Suprapubic skin (tissue), 4 donors: ENCODE measurements around the gene LRBA. TPM values are rescaled to one million over a fixed set of nuclear protein-coding genes. Genes with fewer than 3 reads are reported as not detected.
"Not testable (repeated sequence)": the region's sequence is repeated elsewhere in the genome, so short reads cannot be mapped to it uniquely, and the experiment has no call there.

ENCODE experiments used
- DNase-seq, 2 donors: peaks; one replicate each; pipeline ENCODE4 v3.0.0-alpha.2; 2019; ENCODE audit warnings: low spot score in 2 of 2
- H3K27ac ChIP-seq: fragments of 200-600 bp; sonication (generic); one replicate; pipeline ENCODE4 v1.5.1; 2019
- H3K27me3 ChIP-seq: fragments of 200-600 bp; sonication (generic); one replicate; pipeline ENCODE4 v1.5.1; 2019
- H3K36me3 ChIP-seq: fragments of 200-600 bp; sonication (generic); one replicate; pipeline ENCODE4 v1.5.1; 2019
- H3K4me1 ChIP-seq: fragments of 200-600 bp; sonication (generic); one replicate; pipeline ENCODE4 v1.5.1; 2019
- H3K4me3 ChIP-seq: fragments of 200-600 bp; sonication (generic); one replicate; pipeline ENCODE4 v1.5.1; 2019; ENCODE audit warnings: mild to moderate bottlenecking
- H3K9me3 ChIP-seq: fragments of 200-600 bp; sonication (generic); one replicate; pipeline ENCODE4 v1.5.1; 2019
- EP300 ChIP-seq: sonication (generic); formaldehyde crosslinking; IDR thresholded peaks from one replicate; pipeline ENCODE4 v1.6.1; 2017; ENCODE audit warnings: antibody characterized with exemption
- POLR2A ChIP-seq, 2 donors: fragments of 450-650 bp; IDR thresholded peaks; one replicate each; pipeline ENCODE4 v1.6.1; 2017; ENCODE audit warnings: antibody characterized with exemption in 2 of 2, mild to moderate bottlenecking in 2 of 2, moderate library complexity in 2 of 2
- POLR2AphosphoS5 ChIP-seq, 3 donors: sonication (generic); formaldehyde crosslinking; IDR thresholded peaks; one replicate each; pipeline ENCODE4 v1.6.1; 2017; ENCODE audit warnings: antibody characterized with exemption in 3 of 3
- WGBS: methylation state at CpG from one replicate; pipeline ENCODE4 v1.1.5; 2018; 5-methylcytosine and 5-hydroxymethylcytosine counted together
- total RNA-seq, 4 donors: library from RNA; depleted of rRNA; stranded (reverse); fragments of >200 nt; gene quantifications; one replicate each; pipeline ENCODE4 v1.1.0, GENCODE V29; 2016
- TF ChIP-seq, protein P1 (sequence below), 2 donors: fragments of 200-600 bp in 1 of 2; fragments of 450-650 bp in 1 of 2; sonication (generic) in 1 of 2; IDR thresholded peaks; one replicate each; pipeline ENCODE4 v1.5.1; 2016 to 2019; ENCODE audit warnings: antibody characterized with exemption in 2 of 2, mild to moderate bottlenecking in 1 of 2, moderate library complexity in 1 of 2

Gene LRBA
- total RNA-seq, 4 donors from 2014 or later, result 64.6 to 128 (median 81.0) TPM

DNA sequence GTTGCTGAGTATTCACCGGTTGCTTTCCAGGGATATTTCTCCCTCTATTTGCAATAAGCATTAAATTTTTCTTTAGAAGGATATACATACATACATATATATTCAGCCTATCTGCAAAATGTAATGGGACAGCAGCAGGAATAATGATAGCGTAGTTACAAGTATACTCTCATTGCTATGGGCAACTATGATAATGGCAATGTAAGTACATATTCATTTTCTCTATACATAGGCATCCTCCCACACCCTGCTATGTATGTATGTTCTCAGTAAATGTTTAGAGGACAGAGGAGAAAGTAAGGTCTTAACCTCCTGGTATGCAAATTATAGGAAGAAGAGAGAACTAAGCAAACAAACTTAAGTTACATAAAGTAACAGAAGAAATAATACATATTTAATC lies 452.8 kb downstream of the LRBA start:
- H3K4me3 ChIP-seq, result no peak overlapping the region
- H3K27me3 ChIP-seq, result no peaks in the 10 kb centered on the region
- H3K27ac ChIP-seq, result no peak overlapping the region
- H3K9me3 ChIP-seq, result no peaks in the 10 kb centered on the region
- H3K36me3 ChIP-seq, result no peaks in the 10 kb centered on the region
- no peaks in the 10 kb centered on the region for H3K4me1 ChIP-seq
- TF ChIP-seq POLR2AphosphoS5 (IDR thresholded peaks at IDR 0.05), result no peak
- no peak for TF ChIP-seq POLR2A (IDR thresholded peaks at IDR 0.05)
- no peak for TF ChIP-seq EP300
- TF ChIP-seq, protein P1, sequence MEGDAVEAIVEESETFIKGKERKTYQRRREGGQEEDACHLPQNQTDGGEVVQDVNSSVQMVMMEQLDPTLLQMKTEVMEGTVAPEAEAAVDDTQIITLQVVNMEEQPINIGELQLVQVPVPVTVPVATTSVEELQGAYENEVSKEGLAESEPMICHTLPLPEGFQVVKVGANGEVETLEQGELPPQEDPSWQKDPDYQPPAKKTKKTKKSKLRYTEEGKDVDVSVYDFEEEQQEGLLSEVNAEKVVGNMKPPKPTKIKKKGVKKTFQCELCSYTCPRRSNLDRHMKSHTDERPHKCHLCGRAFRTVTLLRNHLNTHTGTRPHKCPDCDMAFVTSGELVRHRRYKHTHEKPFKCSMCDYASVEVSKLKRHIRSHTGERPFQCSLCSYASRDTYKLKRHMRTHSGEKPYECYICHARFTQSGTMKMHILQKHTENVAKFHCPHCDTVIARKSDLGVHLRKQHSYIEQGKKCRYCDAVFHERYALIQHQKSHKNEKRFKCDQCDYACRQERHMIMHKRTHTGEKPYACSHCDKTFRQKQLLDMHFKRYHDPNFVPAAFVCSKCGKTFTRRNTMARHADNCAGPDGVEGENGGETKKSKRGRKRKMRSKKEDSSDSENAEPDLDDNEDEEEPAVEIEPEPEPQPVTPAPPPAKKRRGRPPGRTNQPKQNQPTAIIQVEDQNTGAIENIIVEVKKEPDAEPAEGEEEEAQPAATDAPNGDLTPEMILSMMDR (IDR thresholded peaks at IDR 0.05), result no peak
- 94% methylated on average over 2 of the region's 2 CpGs for WGBS
- no peak for DNase-seq

DNA sequence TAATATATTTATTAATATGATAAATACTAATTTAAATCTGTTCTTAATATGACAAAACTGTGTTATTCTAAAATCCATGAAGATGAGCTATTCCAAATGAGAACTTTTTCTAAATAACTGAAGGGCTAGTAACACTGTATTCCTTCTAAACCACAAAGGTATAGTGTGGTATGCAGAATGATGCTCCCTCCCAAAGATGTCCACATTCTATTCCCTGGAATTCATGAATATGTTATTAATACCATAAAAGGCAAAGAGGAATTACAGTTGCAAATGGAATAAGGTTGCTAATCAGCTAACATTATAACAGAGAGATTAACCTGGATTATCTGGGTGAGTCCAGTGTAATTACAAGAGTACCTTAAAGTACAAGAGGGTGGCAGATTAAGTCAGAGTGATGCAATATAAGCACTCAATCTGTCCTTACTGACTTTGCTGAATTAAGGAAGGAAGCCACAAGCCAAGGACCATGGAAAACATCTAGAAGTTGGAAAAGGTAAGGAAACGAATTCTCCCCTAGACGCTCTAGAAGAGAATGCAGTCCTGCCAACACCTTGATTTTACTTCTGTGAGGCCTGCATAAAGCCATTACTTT lies 453.8 kb downstream of the LRBA start:
- H3K27ac ChIP-seq, result no peak overlapping the region
- H3K4me1 ChIP-seq, result no peaks in the 10 kb centered on the region
- no peaks in the 10 kb centered on the region for H3K27me3 ChIP-seq
- 90% methylated on average over 2 of the region's 2 CpGs for WGBS
- no peaks in the 10 kb centered on the region for H3K36me3 ChIP-seq
- TF ChIP-seq, protein P1 (IDR thresholded peaks at IDR 0.05), result no peak
- no peak for TF ChIP-seq POLR2AphosphoS5 (IDR thresholded peaks at IDR 0.05)
- no peak overlapping the region for H3K4me3 ChIP-seq
- DNase-seq, result no peak
- no peaks in the 10 kb centered on the region for H3K9me3 ChIP-seq

DNA sequence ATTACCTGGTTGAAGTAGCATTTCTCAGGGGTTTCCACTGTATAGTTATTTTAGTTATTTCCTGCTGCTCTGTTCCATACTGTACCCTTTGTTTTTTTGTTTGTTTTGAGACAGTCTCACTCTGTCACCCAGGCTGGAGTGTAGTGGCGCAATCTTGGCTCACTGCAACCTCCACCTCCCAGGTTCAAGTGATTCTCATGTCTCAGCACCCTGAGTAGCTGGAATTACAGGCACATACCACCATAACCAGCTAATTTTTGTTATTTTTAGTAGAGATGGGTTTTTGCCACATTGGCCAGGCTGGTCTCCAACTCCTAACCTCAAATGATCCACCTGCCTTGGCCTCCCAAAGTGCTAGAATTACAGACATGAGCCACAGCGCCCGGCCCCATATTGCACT lies 457.3 kb downstream of the LRBA start:
- not testable (repeated sequence) for H3K27me3 ChIP-seq, H3K4me3 ChIP-seq, H3K27ac ChIP-seq, DNase-seq, H3K9me3 ChIP-seq, H3K36me3 ChIP-seq, H3K4me1 ChIP-seq
- 91% methylated on average over 3 of the region's 3 CpGs for WGBS

DNA sequence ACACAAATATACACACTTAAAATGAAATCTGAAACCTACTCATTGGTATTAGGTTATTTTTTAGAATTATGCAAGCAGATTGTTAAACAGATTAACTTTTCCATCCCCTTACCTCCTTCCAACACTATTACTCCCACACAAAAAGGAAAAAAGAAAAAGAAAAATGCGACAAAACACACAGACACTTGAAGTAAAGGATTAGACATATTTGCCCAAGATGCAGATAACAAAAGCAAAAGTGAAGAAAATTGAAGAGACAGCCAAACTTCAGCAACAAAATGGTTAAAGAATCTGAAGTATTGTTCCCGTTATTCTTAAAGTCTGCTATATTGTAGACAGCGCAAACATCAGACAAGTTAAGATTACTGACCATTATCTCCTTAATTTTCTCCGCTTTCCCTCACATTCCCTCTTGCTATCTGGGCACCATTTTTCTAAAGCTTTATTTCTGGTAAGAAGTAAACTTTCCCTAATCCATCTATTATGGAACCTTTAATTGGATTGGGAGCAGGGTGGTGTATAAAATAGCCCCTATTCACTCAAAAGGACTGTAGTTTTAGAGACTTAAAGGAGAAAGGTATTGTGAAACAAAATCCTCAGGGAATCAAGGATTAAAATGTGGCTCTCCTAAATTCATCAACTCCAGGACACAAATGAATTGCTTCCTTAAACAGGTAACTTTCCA lies 467.8 kb downstream of the LRBA start:
- Histone ChIP-seq H3K4me3 (no peak overlapping the region), H3K36me3 (no peaks in the 10 kb centered on the region), H3K27ac (no peak overlapping the region), H3K27me3 (no peaks in the 10 kb centered on the region), H3K4me1 (no peaks in the 10 kb centered on the region), H3K9me3 (no peaks in the 10 kb centered on the region)
- no peak for TF ChIP-seq POLR2AphosphoS5 (IDR thresholded peaks at IDR 0.05)
- no peak for TF ChIP-seq EP300
- TF ChIP-seq, protein P1 (IDR thresholded peaks at IDR 0.05), result no peak
- TF ChIP-seq POLR2A (IDR thresholded peaks at IDR 0.05), result no peak
- WGBS, result 89% methylated on average over 4 of the region's 4 CpGs
- no peak for DNase-seq

DNA sequence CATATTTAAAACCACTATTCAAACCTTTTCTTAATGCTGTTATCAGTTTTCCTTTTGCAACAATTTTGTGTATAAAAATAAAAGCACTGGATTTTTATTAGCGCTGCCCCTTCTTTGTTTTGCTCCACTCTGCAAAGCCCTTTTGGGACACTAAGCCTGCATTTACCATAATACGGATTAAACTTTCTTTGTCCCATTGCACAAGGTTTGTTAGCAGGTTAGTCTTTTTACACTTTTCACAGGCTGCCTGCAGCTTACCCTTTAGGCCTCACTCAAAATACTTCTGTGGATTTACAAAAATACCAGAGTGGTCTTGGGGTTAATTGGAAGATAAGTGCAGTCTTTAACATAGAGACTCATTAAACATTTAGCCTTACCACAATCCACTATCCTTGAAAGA lies 468.8 kb downstream of the LRBA start:
- no peak for DNase-seq
- no peaks in the 10 kb centered on the region for H3K4me1 ChIP-seq
- H3K9me3 ChIP-seq, result no peaks in the 10 kb centered on the region
- no peaks in the 10 kb centered on the region for H3K27me3 ChIP-seq
- no peak overlapping the region for H3K27ac ChIP-seq
- WGBS, result 97% methylated on average over 2 of the region's 2 CpGs
- TF ChIP-seq POLR2AphosphoS5 (IDR thresholded peaks at IDR 0.05) (no peak), POLR2A (IDR thresholded peaks at IDR 0.05) (no peak), EP300 (no peak)
- TF ChIP-seq, protein P1 (IDR thresholded peaks at IDR 0.05), result no peak
- H3K4me3 ChIP-seq, result no peak overlapping the region
- H3K36me3 ChIP-seq, result no peaks in the 10 kb centered on the region
